ENCODE results near the gene GLMP. TPM values are rescaled to one million over a fixed set of nuclear protein-coding genes. Genes with fewer than 3 reads are reported as not detected.

The GLMP gene
- total and polyA plus RNA-seq, 2 of the 13 experiments (the other 11 are each of a cell fraction or from before 2014, with no cell fraction given), result 44.6 to 75.8 TPM

GRCh38 chr1:156338180-156338976 is 42.9 kb upstream of the GLMP start, which contains the start of the genes CCT3 and TSACC (continued):
- TF ChIP-seq REPIN1 (CRISPR knock-in tag; IDR thresholded peaks at IDR 0.05; ENCODE audit: borderline replicate concordance, low read depth) (peak; percentile 64; the same call in 1 of the 2 replicates), ZBTB3 (CRISPR knock-in tag; IDR thresholded peaks at IDR 0.05; ENCODE audit: borderline replicate concordance, low read depth) (no peak), ATF6 (CRISPR knock-in tag; conservative IDR thresholded peaks at IDR 0.05) (no peak), RFXANK (CRISPR knock-in tag; IDR thresholded peaks at IDR 0.05) (no peak), HOXD1 (CRISPR knock-in tag; IDR thresholded peaks at IDR 0.05) (no peak), CENPX (CRISPR knock-in tag; IDR thresholded peaks at IDR 0.05) (no peak), ZNF558 (CRISPR knock-in tag; IDR thresholded peaks at IDR 0.05; ENCODE audit: borderline replicate concordance) (no peak), ZNF614 (CRISPR knock-in tag; IDR thresholded peaks at IDR 0.05; ENCODE audit: borderline replicate concordance) (no peak; the same call in 1 of the 2 replicates), ARID3A (IDR thresholded peaks at IDR 0.05; ENCODE audit: low read depth, low read length) (no peak), AKAP8 (CRISPR knock-in tag; IDR thresholded peaks at IDR 0.05) (no peak), ZUFSP (CRISPR knock-in tag; IDR thresholded peaks at IDR 0.05; ENCODE audit: borderline replicate concordance) (no peak), ZFP1 (CRISPR knock-in tag; IDR thresholded peaks at IDR 0.05) (no peak; the same call in 1 of the 2 replicates), ZNF143 (CRISPR knock-in tag; IDR thresholded peaks at IDR 0.05) (peak; percentile 93), ZNF580 (CRISPR knock-in tag; IDR thresholded peaks at IDR 0.05; ENCODE audit: borderline replicate concordance, low read depth) (peak; percentile 59; the same call in 1 of the 2 replicates), ZNF792 (CRISPR knock-in tag; IDR thresholded peaks at IDR 0.05) (peak; percentile 22; the same call in 1 of the 2 replicates), ZNF800 (CRISPR knock-in tag; IDR thresholded peaks at IDR 0.05) (no peak), ATM (IDR thresholded peaks at IDR 0.05; ENCODE audit: borderline replicate concordance) (no peak), JARID2 (CRISPR knock-in tag; IDR thresholded peaks at IDR 0.05; ENCODE audit: insufficient replicate concordance) (no peak), DNMT3B (CRISPR knock-in tag; conservative IDR thresholded peaks at IDR 0.05) (peak; percentile 63; the same call in 1 of the 2 replicates), GTF2F1 (IDR thresholded peaks at IDR 0.05; ENCODE audit: low read length) (no peak), NRL (CRISPR knock-in tag; IDR thresholded peaks at IDR 0.05; ENCODE audit: borderline replicate concordance) (no peak; the same call in 1 of the 2 replicates), ZNF557 (CRISPR knock-in tag; IDR thresholded peaks at IDR 0.05) (no peak), SOX6 (IDR thresholded peaks at IDR 0.05) (no peak), SOX6 (CRISPR knock-in tag; IDR thresholded peaks at IDR 0.05) (peak; percentile 15; the same call in 1 of the 2 replicates)
